Esophagus squamous epithelium (tissue), 4 donors: Measurements from ENCODE around the gene RND1.

Experiments used
- CTCF ChIP-seq, 6 experiments: fragments of 450-650 bp in 4 of 6; fragments of 200-600 bp in 2 of 6; sonication (generic) in 2 of 6; IDR thresholded peaks; one replicate each; pipeline ENCODE4 v1.5.1; 2016 to 2019; ENCODE audit warnings: antibody characterized with exemption in 6 of 6, mild to moderate bottlenecking in 4 of 6, moderate library complexity in 4 of 6
- POLR2A ChIP-seq, 4 donors: fragments of 450-650 bp; IDR thresholded peaks; one replicate each; pipeline ENCODE4 v1.6.1; 2017; ENCODE audit warnings: antibody characterized with exemption in 4 of 4, mild to moderate bottlenecking in 4 of 4, moderate library complexity in 3 of 4

- TF ChIP-seq POLR2A (IDR thresholded peaks at IDR 0.05): no peak
- TF ChIP-seq CTCF (IDR thresholded peaks at IDR 0.05): no peak
Observed at GRCh38 chr12:48831257-48831656, 34.4 kb downstream of the RND1 start.
